ENCODE measurements around the gene MAPK8IP2.

GRCh38 chr22:50562523-50563412, 37.8 kb upstream of the MAPK8IP2 start, which contains the start of gene SYCE3:
- TF ChIP-seq POLR2A (IDR thresholded peaks at IDR 0.05; ENCODE audit: low read depth, low read length) (peak; percentile 43; the same call in 1 of the 2 replicates), POLR2AphosphoS5 (IDR thresholded peaks at IDR 0.05; ENCODE audit: low read depth, low read length) (no peak), TAF1 (IDR thresholded peaks at IDR 0.05; ENCODE audit: borderline replicate concordance, low read depth, low read length) (no peak)
